ENCODE results near the gene ATXN7L3B.

Gene ATXN7L3B

GRCh38 chr12:74552201-74552600 is 14.6 kb downstream of the ATXN7L3B start:
- DNase-seq, result no peak

GRCh38 chr12:74559728-74560127 is 22.1 kb downstream of the ATXN7L3B start:
- DNase-seq, result no peak

GRCh38 chr12:74563927-74564326 is 26.3 kb downstream of the ATXN7L3B start:
- DNase-seq, result no peak

GRCh38 chr12:74578486-74578885 is 40.9 kb downstream of the ATXN7L3B start:
- DNase-seq, result no peak

GRCh38 chr12:74579446-74579845 is 41.8 kb downstream of the ATXN7L3B start:
- no peak for DNase-seq

- DNase-seq, result no peak
Observed at GRCh38 chr12:74579981-74580380, 42.3 kb downstream of the ATXN7L3B start.

GRCh38 chr12:74581439-74581838 is 43.8 kb downstream of the ATXN7L3B start:
- DNase-seq, result no peak

GRCh38 chr12:74584483-74585062 is 46.9 kb downstream of the ATXN7L3B start:
- DNase-seq, result no peak

GRCh38 chr12:74586251-74586650 is 48.6 kb downstream of the ATXN7L3B start:
- no peak for DNase-seq
